HG02884 (cell line): Measurements from ENCODE around the gene LASP1NB.
"Not testable (repeated sequence)": the region's sequence is repeated elsewhere in the genome, so short reads cannot be mapped to it uniquely, and the experiment has no call there.

Source experiments
- ATAC-seq: cut with Tn5 transposase; IDR thresholded peaks from one replicate; pipeline ENCODE4 v1.9.1; 2021; ENCODE audit warnings: mild to moderate bottlenecking, moderate library complexity; ENCODE audit not compliant: unreplicated experiment

The LASP1NB gene

GRCh38 chr17:38896346-38896954 is 29.0 kb upstream of the LASP1NB start:
- ATAC-seq: no peak

GRCh38 chr17:38897176-38897575 is 28.2 kb upstream of the LASP1NB start:
- ATAC-seq: no peak

- no peak for ATAC-seq
Observed at GRCh38 chr17:38897671-38898290, 27.6 kb upstream of the LASP1NB start.

GRCh38 chr17:38898291-38898679 is 27.1 kb upstream of the LASP1NB start:
- no peak for ATAC-seq

GRCh38 chr17:38898812-38899348 is 26.5 kb upstream of the LASP1NB start:
- peak; percentile 69 for ATAC-seq

- no peak for ATAC-seq
Observed at GRCh38 chr17:38899421-38899820, 26.0 kb upstream of the LASP1NB start.

GRCh38 chr17:38900978-38901656 is 24.3 kb upstream of the LASP1NB start:
- ATAC-seq: no peak

- ATAC-seq: no peak
Observed at GRCh38 chr17:38903404-38903803, 22.0 kb upstream of the LASP1NB start.

GRCh38 chr17:38904892-38905291 is 20.5 kb upstream of the LASP1NB start:
- no peak for ATAC-seq

- ATAC-seq: no peak
Observed at GRCh38 chr17:38905375-38905774, 20.0 kb upstream of the LASP1NB start.

GRCh38 chr17:38906460-38907228 is 18.8 kb upstream of the LASP1NB start:
- ATAC-seq: no peak

- ATAC-seq: no peak
Observed at GRCh38 chr17:38907930-38908675, 17.3 kb upstream of the LASP1NB start.

- ATAC-seq: no peak
Observed at GRCh38 chr17:38908676-38909181, 16.7 kb upstream of the LASP1NB start.

- no peak for ATAC-seq
Observed at GRCh38 chr17:38910325-38910724, 15.1 kb upstream of the LASP1NB start.

GRCh38 chr17:38911081-38911730 is 14.2 kb upstream of the LASP1NB start:
- no peak for ATAC-seq

- ATAC-seq: not testable (repeated sequence)
Observed at GRCh38 chr17:38911731-38912081, 13.7 kb upstream of the LASP1NB start.

- ATAC-seq: no peak
Observed at GRCh38 chr17:38912221-38912813, 13.1 kb upstream of the LASP1NB start.

- ATAC-seq: no peak
Observed at GRCh38 chr17:38914741-38915638, 10.4 kb upstream of the LASP1NB start.

- no peak for ATAC-seq
Observed at GRCh38 chr17:38915639-38915995, 9.8 kb upstream of the LASP1NB start.
